ENCODE results near the gene BRME1. TPM values are rescaled to one million over a fixed set of nuclear protein-coding genes. Genes with fewer than 3 reads are reported as not detected.
A peak's percentile ranks its signal among the peaks of the same experiment; 100 is the strongest.

Gene BRME1
- total RNA-seq, 1 donor = 0.10 TPM

- Histone ChIP-seq H3K27me3 (ENCODE audit: insufficient read depth, low read length) (no peaks in the 10 kb centered on the region), H3K4me3 (ENCODE audit: low read length) (peak overlapping the region; percentile 73), H3K4me1 (ENCODE audit: insufficient read depth, low read length) (peaks cover 88% of the 10 kb centered on the region), H3K9me3 (ENCODE audit: low read depth, low read length) (no peaks in the 10 kb centered on the region)
Observed at GRCh38 chr19:13841086-13841961, 64.6 kb downstream of the BRME1 start.

- no peaks in the 10 kb centered on the region for H3K9me3 ChIP-seq (ENCODE audit: low read depth, low read length)
- no peaks in the 10 kb centered on the region for H3K27me3 ChIP-seq (ENCODE audit: insufficient read depth, low read length)
- H3K4me1 ChIP-seq (ENCODE audit: insufficient read depth, low read length) = peaks cover 89% of the 10 kb centered on the region
- peak overlapping the region; percentile 73 for H3K4me3 ChIP-seq (ENCODE audit: low read length)
Observed at GRCh38 chr19:13840305-13841085, 65.4 kb downstream of the BRME1 start.

- Histone ChIP-seq H3K4me3 (ENCODE audit: low read length) (peak overlapping the region; percentile 73), H3K4me1 (ENCODE audit: insufficient read depth, low read length) (peaks cover 90% of the 10 kb centered on the region), H3K27me3 (ENCODE audit: insufficient read depth, low read length) (no peaks in the 10 kb centered on the region), H3K9me3 (ENCODE audit: low read depth, low read length) (no peaks in the 10 kb centered on the region)
Observed at GRCh38 chr19:13839938-13840304, 66.0 kb downstream of the BRME1 start.

GRCh38 chr19:13839130-13839937 lies 66.6 kb downstream of the BRME1 start:
- Histone ChIP-seq H3K27me3 (ENCODE audit: insufficient read depth, low read length) (no peaks in the 10 kb centered on the region), H3K4me3 (ENCODE audit: low read length) (peak overlapping the region; percentile 73), H3K9me3 (ENCODE audit: low read depth, low read length) (no peaks in the 10 kb centered on the region), H3K4me1 (ENCODE audit: insufficient read depth, low read length) (peaks cover 90% of the 10 kb centered on the region)

- Histone ChIP-seq H3K9me3 (ENCODE audit: low read depth, low read length) (no peaks in the 10 kb centered on the region), H3K27me3 (ENCODE audit: insufficient read depth, low read length) (no peaks in the 10 kb centered on the region), H3K4me3 (ENCODE audit: low read length) (peak overlapping the region; percentile 73), H3K4me1 (ENCODE audit: insufficient read depth, low read length) (peaks cover 89% of the 10 kb centered on the region)
Observed at GRCh38 chr19:13838435-13839129, 67.3 kb downstream of the BRME1 start.

GRCh38 chr19:13835791-13836723 lies 69.9 kb downstream of the BRME1 start:
- H3K4me3 ChIP-seq (ENCODE audit: low read length) = peak overlapping the region; percentile 6

GRCh38 chr19:13834244-13835069 lies 71.5 kb downstream of the BRME1 start:
- H3K4me1 ChIP-seq (ENCODE audit: insufficient read depth, low read length) = peaks cover 66% of the 10 kb centered on the region
- H3K27me3 ChIP-seq (ENCODE audit: insufficient read depth, low read length) = no peaks in the 10 kb centered on the region
- H3K4me3 ChIP-seq (ENCODE audit: low read length) = no peak overlapping the region
- no peaks in the 10 kb centered on the region for H3K9me3 ChIP-seq (ENCODE audit: low read depth, low read length)

More at GRCh38 chr19:13835791-13836723, 69.9 kb downstream of the BRME1 start:
- H3K27me3 ChIP-seq (ENCODE audit: insufficient read depth, low read length) = no peaks in the 10 kb centered on the region
- no peaks in the 10 kb centered on the region for H3K9me3 ChIP-seq (ENCODE audit: low read depth, low read length)
- H3K4me1 ChIP-seq (ENCODE audit: insufficient read depth, low read length) = peaks cover 82% of the 10 kb centered on the region

- Histone ChIP-seq H3K4me1 (ENCODE audit: insufficient read depth, low read length) (peaks cover 57% of the 10 kb centered on the region), H3K27me3 (ENCODE audit: insufficient read depth, low read length) (no peaks in the 10 kb centered on the region), H3K9me3 (ENCODE audit: low read depth, low read length) (no peaks in the 10 kb centered on the region), H3K4me3 (ENCODE audit: low read length) (peak overlapping the region; percentile 39)
Observed at GRCh38 chr19:13833330-13834243, 72.3 kb downstream of the BRME1 start.

Other genes starting within 250 kb of the BRME1 start
- 17.0 TPM for gene MRI1, start 141.6 kb downstream of the BRME1 start, total RNA-seq
- gene C19orf53, start 131.7 kb downstream of the BRME1 start, total RNA-seq = 56.5 TPM
- gene ZSWIM4, start 110.7 kb downstream of the BRME1 start, total RNA-seq = 1.5 TPM
- gene NANOS3, start 29.0 kb downstream of the BRME1 start, total RNA-seq = not detected
- 8.2 TPM for gene CC2D1A, start 84 bp upstream of the BRME1 start, total RNA-seq
- gene PODNL1, start 32.3 kb upstream of the BRME1 start, total RNA-seq = not detected
- 26.1 TPM for gene DCAF15, start 46.4 kb upstream of the BRME1 start, total RNA-seq
- gene RFX1, start 100.2 kb upstream of the BRME1 start, total RNA-seq = 2.5 TPM
- not detected for gene RLN3, start 122.0 kb upstream of the BRME1 start, total RNA-seq
- gene IL27RA, start 125.6 kb upstream of the BRME1 start, total RNA-seq = 18.5 TPM
- under 0.01 TPM for gene PALM3, start 156.0 kb upstream of the BRME1 start, total RNA-seq
- 1.7 TPM for gene MISP3, start 166.7 kb upstream of the BRME1 start, total RNA-seq
- not detected for gene C19orf67, start 179.7 kb upstream of the BRME1 start, total RNA-seq
- 22.2 TPM for gene SAMD1, start 184.6 kb upstream of the BRME1 start, total RNA-seq
- gene PRKACA, start 211.6 kb upstream of the BRME1 start, total RNA-seq = 62.0 TPM
- gene ASF1B, start 230.5 kb upstream of the BRME1 start, total RNA-seq = 0.94 TPM

Measured in mononuclear cell (primary cell).